ENCODE data around the gene PLPPR2. TPM values are rescaled to one million over a fixed set of nuclear protein-coding genes. Genes with fewer than 3 reads are reported as not detected.
A peak's percentile ranks its signal among the peaks of the same experiment; 100 is the strongest.
"Not testable (repeated sequence)": the region's sequence is repeated elsewhere in the genome, so short reads cannot be mapped to it uniquely, and the experiment has no call there.

The PLPPR2 gene
- total RNA-seq, 1 donor from 2014 or later = 21.4 TPM

DNA sequence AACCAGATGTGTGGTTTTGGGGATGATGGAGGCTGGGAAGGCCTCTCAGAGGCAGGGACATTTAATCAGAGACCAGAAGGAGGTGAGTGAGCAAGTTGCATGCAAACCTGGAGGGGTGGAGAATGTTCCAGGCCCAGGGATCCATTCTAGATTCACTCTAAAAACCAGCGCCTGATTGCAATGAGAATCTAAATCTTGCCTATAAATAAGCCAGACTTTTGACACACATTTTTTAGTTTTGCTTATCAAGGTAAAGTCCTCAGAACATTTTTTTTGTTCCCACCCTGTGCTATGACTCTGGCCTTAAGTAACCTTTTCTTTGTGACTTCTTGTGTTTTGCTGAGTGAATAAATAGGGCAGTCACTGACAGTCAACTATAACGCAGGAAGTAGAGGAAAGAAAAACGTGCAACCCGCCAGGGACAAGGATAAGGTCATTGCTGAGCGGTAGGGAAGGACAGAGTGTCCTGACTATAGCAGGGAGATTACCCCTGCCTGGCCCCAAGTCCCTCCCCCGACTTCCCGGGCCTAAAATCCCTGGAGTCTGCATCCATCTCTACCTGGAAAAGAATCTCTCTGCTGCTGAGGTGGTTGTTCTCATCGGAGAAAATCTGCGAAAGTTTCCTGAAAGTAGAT is 49.5 kb downstream of the PLPPR2 start:
- H3K4me3 Mint-ChIP-seq = no peak overlapping the region
- TF ChIP-seq, protein P1, sequence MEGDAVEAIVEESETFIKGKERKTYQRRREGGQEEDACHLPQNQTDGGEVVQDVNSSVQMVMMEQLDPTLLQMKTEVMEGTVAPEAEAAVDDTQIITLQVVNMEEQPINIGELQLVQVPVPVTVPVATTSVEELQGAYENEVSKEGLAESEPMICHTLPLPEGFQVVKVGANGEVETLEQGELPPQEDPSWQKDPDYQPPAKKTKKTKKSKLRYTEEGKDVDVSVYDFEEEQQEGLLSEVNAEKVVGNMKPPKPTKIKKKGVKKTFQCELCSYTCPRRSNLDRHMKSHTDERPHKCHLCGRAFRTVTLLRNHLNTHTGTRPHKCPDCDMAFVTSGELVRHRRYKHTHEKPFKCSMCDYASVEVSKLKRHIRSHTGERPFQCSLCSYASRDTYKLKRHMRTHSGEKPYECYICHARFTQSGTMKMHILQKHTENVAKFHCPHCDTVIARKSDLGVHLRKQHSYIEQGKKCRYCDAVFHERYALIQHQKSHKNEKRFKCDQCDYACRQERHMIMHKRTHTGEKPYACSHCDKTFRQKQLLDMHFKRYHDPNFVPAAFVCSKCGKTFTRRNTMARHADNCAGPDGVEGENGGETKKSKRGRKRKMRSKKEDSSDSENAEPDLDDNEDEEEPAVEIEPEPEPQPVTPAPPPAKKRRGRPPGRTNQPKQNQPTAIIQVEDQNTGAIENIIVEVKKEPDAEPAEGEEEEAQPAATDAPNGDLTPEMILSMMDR (IDR thresholded peaks at IDR 0.05; ENCODE audit: unreplicated experiment) = no peak
- no peak for DNase-seq (ENCODE audit: low spot score in 2 of 2, unreplicated experiment in 2 of 2)
- no peaks in the 10 kb centered on the region for H3K27me3 Mint-ChIP-seq (ENCODE audit: low read depth)
- peak overlapping the region; percentile 79 for H3K27ac Mint-ChIP-seq
- peaks cover 6% of the 10 kb centered on the region for H3K4me1 Mint-ChIP-seq
- peaks cover 11% of the 10 kb centered on the region for H3K36me3 Mint-ChIP-seq
- no peaks in the 10 kb centered on the region for H3K9me3 Mint-ChIP-seq

DNA sequence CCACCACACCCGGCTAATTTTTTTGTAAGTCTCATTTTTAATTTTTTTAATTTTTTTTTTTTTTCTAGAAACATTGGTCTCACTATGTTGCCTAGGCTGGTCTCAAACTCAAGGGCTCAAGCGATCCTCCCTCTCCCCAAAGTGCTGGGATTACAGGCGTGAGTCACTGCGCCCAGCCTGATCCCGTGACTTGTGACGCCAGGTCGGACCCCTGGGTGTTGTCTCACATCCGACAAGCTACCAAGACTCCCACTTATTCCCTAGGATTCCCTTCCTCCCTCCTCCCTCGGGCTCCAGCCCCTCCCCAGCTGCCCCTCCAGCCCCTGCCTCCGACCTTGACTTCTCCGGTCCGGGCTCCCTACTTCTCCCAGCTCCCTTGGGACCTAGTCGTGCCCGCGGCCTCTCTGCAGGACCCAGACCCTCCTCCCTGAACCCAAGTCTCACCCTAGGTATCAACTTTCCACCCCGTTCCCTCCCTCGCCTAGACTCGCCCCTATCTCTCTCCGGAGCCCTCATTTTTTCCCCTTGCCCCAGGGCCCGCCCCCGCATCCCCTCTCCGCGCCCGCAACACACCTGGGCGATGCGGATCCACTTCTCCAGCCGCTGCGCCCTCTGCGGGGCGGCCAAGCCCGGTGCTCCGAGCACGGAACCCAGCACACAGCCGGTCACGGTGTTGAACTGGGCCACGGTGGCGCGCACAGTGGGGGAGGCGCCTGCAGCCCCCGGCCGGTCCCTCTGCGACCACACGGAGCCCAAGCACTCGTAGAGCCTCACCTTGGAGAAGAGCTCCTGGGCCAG is 50.8 kb downstream of the PLPPR2 start:
- H3K27me3 Mint-ChIP-seq (ENCODE audit: low read depth) = no peaks in the 10 kb centered on the region
- no peak overlapping the region for H3K4me3 Mint-ChIP-seq
- H3K27ac Mint-ChIP-seq = no peak overlapping the region
- peaks cover 9% of the 10 kb centered on the region for H3K4me1 Mint-ChIP-seq
- peaks cover 8% of the 10 kb centered on the region for H3K36me3 Mint-ChIP-seq
- DNase-seq (ENCODE audit: low spot score in 2 of 2, unreplicated experiment in 2 of 2) = no peak
- H3K9me3 Mint-ChIP-seq = no peaks in the 10 kb centered on the region
- TF ChIP-seq, protein P1 (IDR thresholded peaks at IDR 0.05; ENCODE audit: unreplicated experiment) = no peak

DNA sequence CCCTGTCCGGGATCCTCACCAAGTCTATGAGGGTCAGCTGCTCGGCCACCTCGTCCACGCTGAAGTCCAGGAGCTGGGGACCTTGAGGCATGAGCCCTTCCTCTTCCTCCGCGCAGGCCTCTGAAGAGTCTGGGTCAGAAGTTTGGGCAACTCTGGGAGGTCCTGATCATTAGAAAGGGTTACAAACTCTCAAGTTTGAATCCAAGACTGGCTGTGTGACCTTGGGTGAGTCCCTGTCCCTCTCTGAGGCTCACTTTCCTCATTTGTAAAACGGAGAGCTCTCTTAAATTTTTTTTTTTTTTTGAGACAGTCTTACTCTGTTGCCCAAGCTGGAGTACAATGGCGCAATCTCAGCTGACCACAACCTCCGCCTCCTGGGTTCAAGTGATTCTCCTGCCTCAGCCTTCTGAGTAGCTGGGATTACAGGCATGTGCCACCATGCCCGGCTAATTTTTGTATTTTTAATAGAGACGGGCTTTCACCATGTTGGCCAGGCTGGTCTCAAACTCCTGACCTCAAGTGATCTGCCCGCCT is 51.5 kb downstream of the PLPPR2 start:
- not testable (repeated sequence) for DNase-seq (ENCODE audit: low spot score in 2 of 2, unreplicated experiment in 2 of 2); H3K36me3 Mint-ChIP-seq; H3K4me3 Mint-ChIP-seq; H3K27me3 Mint-ChIP-seq (ENCODE audit: low read depth); H3K9me3 Mint-ChIP-seq; H3K27ac Mint-ChIP-seq
- peaks cover 10% of the 10 kb centered on the region for H3K4me1 Mint-ChIP-seq

DNA sequence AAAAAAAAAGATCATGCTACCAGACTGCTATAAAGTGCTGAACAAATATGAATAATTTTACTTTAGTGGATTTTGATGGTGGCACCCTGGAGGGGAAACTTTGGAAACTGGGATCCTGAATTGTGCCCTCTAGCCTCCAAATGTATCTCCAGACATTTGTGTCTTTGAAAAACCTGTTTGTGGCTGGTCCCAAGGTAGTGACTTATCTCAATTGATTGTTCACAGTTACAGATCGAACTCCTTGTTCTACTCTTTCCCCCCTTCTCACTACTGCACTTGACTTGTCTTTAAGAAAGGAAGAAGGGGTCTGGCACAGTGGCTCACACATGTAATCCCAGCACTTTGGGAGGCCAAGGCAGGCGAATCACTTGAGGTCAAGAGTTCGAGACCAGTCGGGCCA is 53.4 kb downstream of the PLPPR2 start:
- Mint-ChIP-seq H3K4me3 (no peak overlapping the region), H3K36me3 (peaks cover 9% of the 10 kb centered on the region), H3K4me1 (peaks cover 10% of the 10 kb centered on the region), H3K9me3 (no peaks in the 10 kb centered on the region), H3K27ac (peak overlapping the region; percentile 21), H3K27me3 (ENCODE audit: low read depth) (no peaks in the 10 kb centered on the region)
- no peak for DNase-seq (ENCODE audit: low spot score in 2 of 2, unreplicated experiment in 2 of 2)
- TF ChIP-seq, protein P1 (IDR thresholded peaks at IDR 0.05; ENCODE audit: unreplicated experiment) = no peak

DNA sequence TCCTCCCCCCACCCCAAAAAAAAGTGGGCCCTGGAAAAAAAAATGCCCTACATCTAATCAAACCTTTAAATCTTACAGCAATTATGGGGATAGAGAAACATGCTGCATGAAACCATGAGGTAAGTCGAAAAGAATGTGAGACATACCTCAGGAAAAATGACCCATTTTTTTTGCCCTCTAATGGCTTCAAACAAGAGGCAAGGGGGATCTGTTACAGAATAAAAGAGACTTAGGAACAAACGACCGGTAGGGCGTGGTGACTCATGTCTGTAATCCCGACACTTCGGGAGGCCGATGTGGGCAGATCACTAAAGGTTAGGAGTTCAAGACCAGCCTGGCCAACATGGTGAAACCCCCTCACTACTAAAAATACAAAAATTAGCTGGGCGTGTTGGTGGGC is 55.5 kb downstream of the PLPPR2 start:
- Mint-ChIP-seq H3K4me3 (no peak overlapping the region), H3K27me3 (ENCODE audit: low read depth) (no peaks in the 10 kb centered on the region), H3K36me3 (peaks cover 7% of the 10 kb centered on the region), H3K27ac (peak overlapping the region; percentile 91), H3K4me1 (peaks cover 5% of the 10 kb centered on the region), H3K9me3 (no peaks in the 10 kb centered on the region)
- TF ChIP-seq, protein P1 (IDR thresholded peaks at IDR 0.05; ENCODE audit: unreplicated experiment) = no peak
- DNase-seq (ENCODE audit: low spot score in 2 of 2, unreplicated experiment in 2 of 2) = no peak

DNA sequence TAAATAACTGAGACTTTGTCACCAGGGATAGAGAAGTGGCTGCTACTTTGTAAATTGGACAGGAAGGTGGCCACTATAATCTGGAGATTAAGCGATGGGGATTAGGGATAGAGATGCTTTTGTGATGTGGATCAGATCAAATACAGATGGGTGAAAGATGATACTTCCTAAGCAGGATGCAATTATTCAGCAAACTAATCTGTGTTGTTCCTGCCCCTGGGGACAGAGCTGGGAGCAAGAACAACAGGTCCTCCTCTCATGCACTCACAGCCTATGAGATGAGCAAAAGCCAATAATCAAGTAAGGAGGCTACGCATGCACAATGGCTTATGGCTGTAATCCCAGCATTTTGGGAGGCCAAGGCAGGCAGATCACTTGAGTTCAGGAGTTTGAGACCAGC is 59.3 kb downstream of the PLPPR2 start:
- DNase-seq (ENCODE audit: low spot score in 2 of 2, unreplicated experiment in 2 of 2) = no peak
- no peaks in the 10 kb centered on the region for H3K9me3 Mint-ChIP-seq
- peaks cover 16% of the 10 kb centered on the region for H3K4me1 Mint-ChIP-seq
- H3K36me3 Mint-ChIP-seq = peaks cover 7% of the 10 kb centered on the region
- TF ChIP-seq, protein P1 (IDR thresholded peaks at IDR 0.05; ENCODE audit: unreplicated experiment) = no peak
- no peak overlapping the region for H3K27ac Mint-ChIP-seq
- H3K4me3 Mint-ChIP-seq = no peak overlapping the region
- H3K27me3 Mint-ChIP-seq (ENCODE audit: low read depth) = peaks cover 29% of the 10 kb centered on the region
